Loucy (cell line): Measurements from ENCODE around the gene SYT9.

Experiments used
- H2AFZ ChIP-seq: fragments of 200-600 bp; sonication (generic); 2 replicates; pipeline ENCODE4 v1.6.0; 2016; ENCODE audit warnings: antibody characterized with exemption, mild to moderate bottlenecking, low read length, moderate library complexity
- H3F3A ChIP-seq: fragments of 200-600 bp; 2 replicates; pipeline ENCODE4 v1.6.0; 2016; ENCODE audit warnings: antibody characterized with exemption, low read depth, mild to moderate bottlenecking
- H3K27me3 ChIP-seq: fragments of 200-600 bp; sonication (generic); 2 replicates; pipeline ENCODE4 v1.6.1; 2014; ENCODE audit warnings: low read length, mild to moderate bottlenecking; ENCODE audit not compliant: insufficient read depth, poor library complexity, severe bottlenecking
- H3K36me3 ChIP-seq: fragments of 200-600 bp; sonication (generic); 2 replicates; pipeline ENCODE4 v1.6.1; 2016; ENCODE audit warnings: low read length; ENCODE audit not compliant: insufficient read depth
- H3K4me1 ChIP-seq: fragments of 200-600 bp; sonication (generic); 2 replicates; pipeline ENCODE4 v1.5.1; 2014; ENCODE audit warnings: low read length, mild to moderate bottlenecking; ENCODE audit not compliant: insufficient read depth, poor library complexity, severe bottlenecking
- H3K4me2 ChIP-seq: fragments of 200-600 bp; sonication (generic); 2 replicates; pipeline ENCODE4 v1.6.0; 2014; ENCODE audit warnings: antibody characterized with exemption, low read length, low read depth, mild to moderate bottlenecking; ENCODE audit not compliant: poor library complexity, severe bottlenecking
- H3K4me3 ChIP-seq: fragments of 200-600 bp; sonication (generic); 2 replicates; pipeline ENCODE4 v1.5.1; 2014; ENCODE audit warnings: low read length, mild to moderate bottlenecking, mixed read lengths; ENCODE audit not compliant: poor library complexity, severe bottlenecking
- H3K79me2 ChIP-seq: fragments of 200-600 bp; sonication (generic); 2 replicates; pipeline ENCODE4 v1.6.1; 2014; ENCODE audit warnings: low read length; ENCODE audit not compliant: insufficient read depth
- H3K9ac ChIP-seq: fragments of 200-600 bp; sonication (generic); 2 replicates; pipeline ENCODE4 v1.6.0; 2014; ENCODE audit warnings: mild to moderate bottlenecking, low read depth, low read length, moderate library complexity; ENCODE audit not compliant: poor library complexity, severe bottlenecking
- H3K9me2 ChIP-seq: fragments of 200-600 bp; sonication (generic); replicated peaks from 2 replicates; pipeline ENCODE4 v1.6.1; 2016; ENCODE audit warnings: low read depth, low read length, mixed read lengths
- H3K9me3 ChIP-seq: fragments of 200-600 bp; sonication (generic); 2 replicates; pipeline ENCODE4 v1.6.1; 2014; ENCODE audit warnings: mild to moderate bottlenecking, antibody characterized with exemption, low read length, low read depth; ENCODE audit not compliant: insufficient read depth
- H4K20me1 ChIP-seq: fragments of 200-600 bp; sonication (generic); 2 replicates; pipeline ENCODE4 v1.6.0; 2014; ENCODE audit warnings: antibody characterized with exemption, low read length, mild to moderate bottlenecking; ENCODE audit not compliant: insufficient read depth, poor library complexity, severe bottlenecking
- CTCF ChIP-seq: fragments of 200-600 bp; sonication (generic); conservative IDR thresholded peaks from 2 replicates; pipeline ENCODE4 v1.5.1; 2014; ENCODE audit warnings: mild to moderate bottlenecking, antibody characterized with exemption, low read length
- EZH2phosphoT487 ChIP-seq: fragments of 200-600 bp; IDR thresholded peaks from 2 replicates; pipeline ENCODE4 v1.6.1; 2018; ENCODE audit warnings: antibody characterized with exemption, mild to moderate bottlenecking, moderate library complexity, borderline replicate concordance

SYT9 gene

GRCh38 chr11:7495882-7496551 is 244.3 kb downstream of the SYT9 start:
- Histone ChIP-seq H3K4me2 (no peak overlapping the region), H2AFZ (no peak overlapping the region)

GRCh38 chr11:7498193-7498592 is 246.5 kb downstream of the SYT9 start:
- no peak overlapping the region for H2AFZ ChIP-seq
- H3K4me2 ChIP-seq: no peak overlapping the region
- H3K9ac ChIP-seq: no peak overlapping the region
- no peaks in the 10 kb centered on the region for H3K9me3 ChIP-seq
- H3K4me3 ChIP-seq: no peak overlapping the region
- no peak for TF ChIP-seq EZH2phosphoT487
- TF ChIP-seq CTCF: no peak
- no peaks in the 10 kb centered on the region for H3K4me1 ChIP-seq
- H3F3A ChIP-seq: no peaks in the 10 kb centered on the region
- no peaks in the 10 kb centered on the region for H3K36me3 ChIP-seq
- no peaks in the 10 kb centered on the region for H3K27me3 ChIP-seq
- H4K20me1 ChIP-seq: no peaks in the 10 kb centered on the region
- H3K79me2 ChIP-seq: no peaks in the 10 kb centered on the region
- no peaks in the 10 kb centered on the region for H3K9me2 ChIP-seq

More at GRCh38 chr11:7495882-7496551, 244.3 kb downstream of the SYT9 start:
- H3K9me3 ChIP-seq: no peaks in the 10 kb centered on the region
- H3K9me2 ChIP-seq: no peaks in the 10 kb centered on the region
- TF ChIP-seq EZH2phosphoT487 (no peak), CTCF (no peak)
- H3F3A ChIP-seq: no peaks in the 10 kb centered on the region
- H4K20me1 ChIP-seq: no peaks in the 10 kb centered on the region
- no peaks in the 10 kb centered on the region for H3K36me3 ChIP-seq
- no peak overlapping the region for H3K4me3 ChIP-seq
- no peaks in the 10 kb centered on the region for H3K79me2 ChIP-seq
- no peaks in the 10 kb centered on the region for H3K4me1 ChIP-seq
- no peaks in the 10 kb centered on the region for H3K27me3 ChIP-seq
- no peak overlapping the region for H3K9ac ChIP-seq

GRCh38 chr11:7499081-7499480 is 247.4 kb downstream of the SYT9 start:
- Histone ChIP-seq H3K9me2 (no peaks in the 10 kb centered on the region), H4K20me1 (no peaks in the 10 kb centered on the region), H3K4me1 (no peaks in the 10 kb centered on the region), H3K9me3 (no peaks in the 10 kb centered on the region), H3K4me3 (no peak overlapping the region), H3K4me2 (no peak overlapping the region), H3K9ac (no peak overlapping the region), H2AFZ (no peak overlapping the region), H3K79me2 (no peaks in the 10 kb centered on the region), H3F3A (no peaks in the 10 kb centered on the region), H3K36me3 (no peaks in the 10 kb centered on the region), H3K27me3 (no peaks in the 10 kb centered on the region)
- TF ChIP-seq CTCF: no peak
- TF ChIP-seq EZH2phosphoT487: no peak
